Muscle of arm (tissue), 12 donors: ENCODE results near the gene CAPN8. TPM values are rescaled to one million over a fixed set of nuclear protein-coding genes. Genes with fewer than 3 reads are reported as not detected.

Source experiments
- DNase-seq: peaks from one replicate; pipeline ENCODE4 v3.0.0-alpha.2; 2013
- polyA plus RNA-seq, 12 donors: library from polyadenylated mRNA; unstranded; fragments of 120-200 nt; gene quantifications; one replicate each; pipeline ENCODE4 v1.2.1, GENCODE V29; 2013; ENCODE audit not compliant: insufficient read length in 12 of 12

The CAPN8 gene
- polyA plus RNA-seq, 12 donors, result 0.18 to 8.2 (median 0.41) TPM; not detected in 2

DNA sequence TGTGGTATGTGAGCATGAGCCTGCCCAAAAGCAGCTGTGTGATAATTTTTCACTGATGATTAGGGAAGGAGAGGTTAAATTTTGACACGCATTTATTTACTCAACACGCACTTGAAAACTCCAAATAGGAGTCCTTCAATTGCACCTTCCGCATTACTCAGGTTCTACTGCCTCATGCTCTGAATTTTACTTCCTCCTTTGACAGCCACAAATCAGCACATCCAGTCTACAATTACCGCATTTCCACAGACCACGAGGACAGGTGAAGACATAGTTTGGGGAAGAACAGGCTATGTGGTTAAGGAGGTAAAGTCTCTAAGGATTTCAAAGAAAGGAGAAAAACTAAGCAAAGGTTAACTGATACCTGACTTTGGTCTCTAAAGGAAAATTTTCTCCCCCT is 2.6 kb downstream of the CAPN8 start:
- no peak for DNase-seq

DNA sequence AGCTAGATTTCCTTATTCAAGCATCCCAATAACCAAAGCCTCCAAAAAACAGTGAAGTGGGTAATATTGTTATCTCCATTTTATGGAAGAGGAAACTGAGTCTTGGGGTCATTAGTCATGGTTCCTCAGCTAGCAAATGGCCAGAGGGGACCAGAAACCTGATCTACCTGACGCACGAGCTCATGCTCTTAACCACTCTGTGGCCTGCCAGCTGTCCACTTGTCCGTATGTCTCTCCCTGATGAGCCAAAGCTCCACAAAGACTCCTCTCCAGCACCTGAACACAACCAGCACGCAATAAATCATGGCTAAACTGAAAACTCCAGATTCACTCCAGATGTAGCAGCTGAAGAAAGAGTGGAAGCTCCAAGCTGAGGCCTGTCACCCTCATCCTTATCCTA is 5.8 kb downstream of the CAPN8 start:
- no peak for DNase-seq

DNA sequence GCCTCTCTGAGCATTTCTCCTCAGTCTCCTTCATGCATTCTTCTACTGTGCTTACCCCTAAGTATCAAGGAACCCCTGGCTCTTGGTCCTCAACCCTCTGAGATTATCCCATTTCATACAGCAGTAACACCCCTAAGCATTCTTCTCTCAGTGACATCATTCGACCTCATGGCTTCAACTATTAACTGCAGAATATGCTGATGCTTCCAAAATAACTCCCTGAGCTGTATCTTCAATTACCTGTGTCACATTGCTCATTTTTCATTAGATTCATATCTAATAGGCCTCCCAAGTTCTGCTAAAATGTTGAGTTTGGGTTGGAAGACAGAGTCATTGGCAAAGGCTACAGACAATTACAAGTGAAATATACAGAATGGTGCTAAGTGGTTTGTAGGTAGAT is 7.5 kb downstream of the CAPN8 start:
- DNase-seq, result no peak

DNA sequence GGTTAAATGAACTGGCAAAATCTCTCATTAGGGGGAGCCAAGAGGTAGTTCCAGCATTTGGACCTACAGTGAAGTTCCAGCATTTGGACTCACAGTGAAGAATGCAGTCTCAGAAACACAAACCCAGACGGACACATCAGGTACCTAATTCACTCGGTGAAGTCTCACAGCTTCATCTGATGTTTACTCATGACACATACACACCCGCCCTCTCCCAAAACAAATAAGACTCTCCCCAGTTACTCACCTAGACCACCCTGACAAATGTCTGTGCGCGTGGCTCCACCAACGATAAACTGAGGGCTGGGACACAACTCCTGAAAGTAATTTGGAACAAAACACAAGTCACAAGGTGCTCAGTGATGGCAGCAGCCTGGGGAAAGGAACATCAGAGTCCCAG is 11.4 kb downstream of the CAPN8 start:
- DNase-seq, result peak; percentile 11

DNA sequence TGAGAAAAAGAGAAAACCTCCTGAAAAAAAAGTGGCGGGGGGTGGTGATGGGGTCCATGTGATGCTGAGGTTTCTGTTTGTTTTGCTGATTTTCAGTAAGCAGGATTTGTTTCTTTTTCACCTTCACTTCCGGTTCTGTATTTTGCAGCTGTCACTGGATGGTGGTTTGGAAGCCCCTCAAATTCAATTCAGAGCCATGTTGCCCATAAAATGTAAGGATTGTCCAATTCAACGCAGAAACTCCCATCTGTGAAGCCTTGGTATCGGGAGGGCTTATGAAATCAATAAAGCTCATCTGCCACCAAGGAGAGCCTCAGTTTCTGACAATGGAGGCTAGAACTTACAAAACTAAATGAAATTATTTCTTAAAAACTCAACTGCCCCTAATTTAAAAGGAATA is 12.1 kb downstream of the CAPN8 start:
- DNase-seq, result no peak

DNA sequence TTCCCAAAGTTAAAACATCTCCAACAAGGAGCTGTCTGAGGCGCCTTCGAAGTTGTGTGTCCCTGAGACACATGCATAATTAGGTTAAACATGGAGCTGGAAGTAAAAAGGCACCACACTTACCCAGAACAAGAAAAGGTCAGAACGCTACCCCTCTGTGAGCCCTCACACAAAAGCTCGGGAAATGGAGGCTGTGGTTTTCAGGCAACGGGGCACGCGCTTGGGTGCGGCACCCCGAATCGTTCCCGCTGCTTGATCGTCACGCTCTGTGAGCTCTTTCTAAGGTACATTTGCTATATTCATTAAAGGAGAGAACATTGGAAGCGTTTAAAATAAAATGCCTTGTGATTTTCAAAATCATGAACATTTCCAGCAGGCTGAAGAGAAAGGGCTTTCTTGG is 12.5 kb downstream of the CAPN8 start:
- DNase-seq, result no peak

DNA sequence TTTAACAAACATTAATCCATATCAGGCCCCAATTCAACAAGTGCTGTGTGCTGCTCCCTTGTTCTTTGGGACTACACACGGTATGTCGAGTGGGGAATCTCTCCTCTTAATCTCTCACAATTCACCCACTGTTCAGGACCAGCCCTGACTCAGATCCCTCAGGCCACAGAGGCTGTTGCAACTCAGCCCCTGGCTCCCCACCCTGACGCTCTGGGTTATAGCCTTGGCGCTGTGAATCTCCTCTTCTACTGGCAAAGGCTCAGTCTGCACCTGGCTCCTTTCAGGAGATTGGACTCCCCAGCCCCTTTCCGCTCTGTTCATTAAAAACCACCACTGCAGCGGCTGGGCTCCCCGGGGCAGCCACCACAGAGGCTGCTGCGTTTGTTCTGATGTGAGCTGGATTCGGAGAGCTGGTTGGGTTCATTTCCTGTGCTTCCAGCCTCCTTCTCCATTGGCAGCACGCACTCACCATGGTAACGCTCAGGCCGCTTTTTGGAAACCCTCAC is 13.0 kb downstream of the CAPN8 start:
- peak; percentile 30 for DNase-seq

DNA sequence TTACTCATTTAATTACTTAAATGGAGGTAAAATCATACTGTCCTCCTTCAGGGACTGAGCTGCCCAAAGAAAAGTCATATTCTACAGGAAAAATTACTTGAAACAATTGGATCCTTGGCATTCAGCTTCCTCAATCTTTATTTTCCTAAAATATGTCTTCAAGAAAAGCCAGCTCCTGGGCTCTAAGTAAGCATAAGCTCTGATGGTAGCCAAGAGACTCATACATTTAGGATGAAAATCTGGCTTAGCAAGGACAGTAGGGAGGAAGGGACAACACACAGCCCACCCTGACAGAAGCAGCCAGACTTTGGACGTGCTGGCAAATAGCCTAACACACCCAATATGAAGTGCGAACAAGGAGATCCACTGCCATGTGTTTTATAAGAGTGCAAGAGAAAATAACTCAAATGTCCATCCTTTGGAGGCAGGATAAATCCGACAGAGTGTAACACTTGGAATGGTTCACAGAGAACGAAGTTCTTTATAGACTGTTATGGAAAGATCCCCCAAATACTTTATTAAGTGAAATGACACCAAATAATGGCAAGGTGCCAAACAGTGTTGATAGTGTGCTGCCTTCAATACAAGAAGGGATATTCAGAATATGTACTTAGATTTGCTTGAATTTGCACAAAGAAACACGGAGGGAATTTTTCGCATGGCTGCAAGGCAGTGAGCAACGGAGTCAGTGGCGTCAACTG is 14.1 kb downstream of the CAPN8 start:
- no peak for DNase-seq

DNA sequence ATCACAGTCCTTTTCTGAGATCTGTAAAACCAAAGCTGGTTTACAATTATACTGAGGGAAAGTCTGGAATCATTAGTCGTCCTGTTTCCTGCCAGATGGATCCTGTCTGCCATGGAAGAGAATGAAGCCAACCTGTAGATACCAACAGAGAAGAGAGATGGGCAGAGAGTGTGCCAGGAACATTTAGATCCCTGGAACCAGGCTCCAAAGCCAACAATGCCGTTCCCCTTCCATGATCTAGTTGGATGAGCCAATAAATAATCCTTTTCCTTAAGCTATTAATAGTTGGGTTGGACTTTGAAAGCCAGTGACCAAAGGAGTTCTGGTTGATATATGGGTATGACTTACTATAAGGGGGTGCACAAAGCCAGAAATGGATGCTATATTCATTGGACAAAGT is 15.0 kb downstream of the CAPN8 start:
- DNase-seq, result no peak

DNA sequence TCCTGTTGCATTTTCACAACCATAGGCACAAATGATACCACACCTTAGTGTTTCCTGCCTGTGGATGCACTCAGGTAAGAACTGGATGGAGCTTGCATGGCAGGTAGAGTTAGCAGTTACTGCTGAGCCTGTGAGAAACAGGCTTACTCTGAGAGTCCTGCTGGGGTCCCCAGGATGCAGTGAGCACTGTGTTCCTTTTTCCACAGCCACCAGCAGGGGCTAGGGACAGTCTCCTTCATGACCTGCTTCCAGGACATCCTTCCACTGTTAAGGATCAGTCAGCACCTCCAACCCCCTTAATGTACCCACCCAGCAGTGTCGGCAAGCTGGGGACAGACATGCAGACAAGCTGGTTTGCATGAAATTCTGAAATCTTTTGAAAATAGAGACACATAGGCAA is 16.3 kb downstream of the CAPN8 start:
- no peak for DNase-seq

DNA sequence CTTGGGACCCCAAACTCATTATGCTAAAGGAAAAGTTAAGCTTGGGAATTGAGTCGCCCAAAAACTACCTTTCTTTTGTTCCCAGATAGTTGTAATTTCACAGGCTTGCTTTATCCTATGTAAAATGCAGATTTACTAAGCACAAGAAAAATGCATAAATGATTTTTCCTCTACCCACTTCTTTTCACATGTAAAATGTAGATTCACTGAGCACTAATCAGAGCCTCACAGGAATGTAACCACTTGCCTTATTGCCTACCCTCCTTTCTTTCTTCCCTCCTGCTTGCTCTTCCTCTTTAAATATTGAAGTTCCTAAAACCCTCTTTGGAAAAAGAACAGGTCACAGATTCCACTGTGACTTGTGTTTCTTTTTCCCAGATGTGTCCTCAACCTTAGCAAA is 18.3 kb downstream of the CAPN8 start:
- no peak for DNase-seq

DNA sequence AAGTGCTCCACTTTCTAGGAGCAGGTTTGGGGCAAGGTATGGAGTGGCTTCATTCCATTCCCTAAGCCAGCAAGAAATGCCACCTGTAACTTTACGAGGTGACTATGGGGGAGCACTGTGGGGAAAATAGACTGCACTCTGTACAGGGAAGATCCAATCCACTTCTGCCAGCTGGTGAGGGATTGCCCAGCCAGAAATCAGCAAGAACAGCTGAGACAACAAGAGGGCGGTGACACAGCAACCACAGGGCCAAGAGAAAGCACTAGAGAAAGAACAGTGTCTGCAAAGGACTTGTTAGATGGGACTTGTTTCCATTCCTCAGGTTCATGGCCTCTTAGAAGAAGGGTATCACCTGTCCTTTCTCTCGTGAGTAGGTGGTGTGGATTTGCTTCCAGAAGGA is 19.6 kb downstream of the CAPN8 start:
- no peak for DNase-seq

DNA sequence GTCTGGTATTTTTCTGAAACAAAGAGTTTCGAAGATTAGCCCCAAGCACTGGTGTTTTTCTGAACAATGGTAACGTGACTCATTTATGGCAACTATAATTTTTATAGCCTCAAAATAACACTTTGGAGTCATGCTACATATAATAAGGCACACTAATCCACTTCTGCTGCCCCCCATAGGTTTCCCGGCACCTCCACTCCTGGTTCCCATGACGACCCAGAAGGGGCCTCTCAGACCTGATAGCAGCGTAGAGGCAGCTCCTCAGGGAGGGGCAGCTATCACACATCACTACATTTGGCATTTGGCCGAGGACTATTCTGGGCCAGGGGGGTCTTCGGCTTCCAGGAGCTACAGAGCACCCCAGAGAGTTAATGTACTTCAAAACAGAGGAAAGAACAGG is 23.3 kb downstream of the CAPN8 start:
- no peak for DNase-seq

DNA sequence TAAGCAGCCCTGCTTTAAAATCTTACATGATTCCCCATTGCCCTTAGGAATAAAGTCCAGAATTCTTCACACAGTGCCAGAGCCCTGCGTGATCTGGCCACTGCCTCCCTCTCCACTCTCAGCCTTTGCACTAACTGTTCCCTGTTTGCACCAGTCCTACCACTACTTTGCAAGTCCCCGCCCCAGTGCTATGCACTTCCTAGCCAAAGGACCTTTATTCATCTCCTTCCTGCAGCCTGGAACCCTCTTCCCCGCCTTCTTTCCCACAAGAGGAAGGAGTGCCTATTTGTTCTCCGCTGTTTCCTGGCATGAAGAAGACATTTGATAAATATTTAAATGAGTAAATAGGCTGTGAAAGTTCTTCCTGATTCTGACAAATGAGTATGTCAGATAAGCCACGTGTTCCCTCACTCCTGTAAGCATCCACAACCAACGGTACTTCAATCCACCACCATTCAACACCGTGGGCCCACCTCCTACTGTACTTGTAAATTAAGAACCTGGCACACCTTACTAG is 23.9 kb downstream of the CAPN8 start:
- DNase-seq, result no peak

DNA sequence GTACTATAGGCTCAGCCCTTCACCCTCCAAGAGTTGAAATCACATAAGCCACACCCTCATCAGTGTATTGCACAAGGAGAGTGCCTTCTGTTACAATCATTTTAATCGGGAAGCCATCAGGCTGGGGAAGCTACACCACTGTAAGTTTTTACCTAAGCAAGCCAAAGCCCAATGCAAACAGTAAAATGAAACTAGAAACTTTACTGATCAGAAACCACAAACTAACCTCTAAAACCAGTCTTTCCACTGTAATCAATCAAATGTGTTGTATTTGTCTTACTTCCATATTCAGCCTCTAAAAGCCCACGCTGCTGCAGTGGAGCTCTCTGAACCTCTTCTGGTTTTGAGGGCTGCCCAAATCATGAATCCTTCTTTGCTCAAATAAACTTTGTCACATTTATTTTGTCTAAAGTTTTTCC is 26.2 kb downstream of the CAPN8 start:
- DNase-seq, result no peak

DNA sequence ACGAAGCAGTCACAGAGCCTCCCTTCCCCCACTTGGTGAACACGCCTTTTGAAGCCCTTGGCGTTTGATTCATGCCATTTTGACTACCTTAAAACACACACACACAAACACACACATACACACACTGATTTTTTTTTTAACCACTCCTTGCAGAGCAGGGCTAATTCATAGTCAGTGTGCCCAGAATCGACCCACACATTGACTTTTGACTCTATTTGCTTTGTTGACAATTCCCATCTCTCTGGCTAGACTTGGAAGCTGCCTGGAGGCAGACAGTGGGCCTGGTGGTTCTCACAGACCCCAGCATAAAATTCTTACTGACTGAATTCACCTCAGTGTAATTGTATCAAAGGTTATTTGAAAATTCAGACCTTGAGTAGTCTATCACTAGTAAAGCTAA is 30.3 kb downstream of the CAPN8 start:
- DNase-seq, result no peak

DNA sequence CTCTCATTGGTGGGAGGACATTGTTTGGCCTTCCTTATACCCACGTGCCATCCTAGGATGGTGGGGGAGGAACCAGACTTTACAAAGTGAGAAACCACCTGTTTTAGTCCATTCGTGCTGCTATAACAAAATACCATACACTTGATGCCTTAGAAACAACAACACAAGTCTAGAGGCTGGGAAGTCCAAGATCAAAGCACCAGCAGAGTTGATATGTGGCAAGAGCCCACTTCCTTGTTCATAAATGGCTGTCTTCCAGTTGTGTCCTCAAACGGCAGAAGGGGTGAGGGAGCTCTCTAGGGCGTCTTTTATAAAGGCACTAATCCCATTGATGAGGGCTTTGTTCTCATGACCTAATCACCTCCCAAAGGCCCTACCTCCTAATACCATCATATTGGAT is 31.1 kb downstream of the CAPN8 start:
- DNase-seq, result no peak

DNA sequence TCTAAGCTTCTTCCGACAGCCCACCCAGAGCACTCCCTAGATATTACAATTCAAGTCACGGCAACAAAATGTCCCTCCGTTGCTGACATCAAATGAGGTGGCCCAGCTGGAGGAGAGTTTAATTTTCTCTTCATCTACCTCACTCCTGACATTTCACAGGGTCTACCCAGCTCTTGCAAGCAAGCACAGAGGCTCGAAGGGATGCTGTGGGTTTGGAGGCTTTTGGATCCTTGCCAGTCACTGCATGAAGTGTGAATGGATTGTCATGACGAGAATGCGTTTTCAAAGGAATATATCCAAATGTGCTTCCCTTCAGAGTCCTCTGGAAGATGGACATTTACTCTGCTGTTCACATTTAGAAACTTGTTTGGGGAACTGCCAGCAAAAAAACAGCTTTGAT is 33.5 kb downstream of the CAPN8 start:
- DNase-seq, result no peak

DNA sequence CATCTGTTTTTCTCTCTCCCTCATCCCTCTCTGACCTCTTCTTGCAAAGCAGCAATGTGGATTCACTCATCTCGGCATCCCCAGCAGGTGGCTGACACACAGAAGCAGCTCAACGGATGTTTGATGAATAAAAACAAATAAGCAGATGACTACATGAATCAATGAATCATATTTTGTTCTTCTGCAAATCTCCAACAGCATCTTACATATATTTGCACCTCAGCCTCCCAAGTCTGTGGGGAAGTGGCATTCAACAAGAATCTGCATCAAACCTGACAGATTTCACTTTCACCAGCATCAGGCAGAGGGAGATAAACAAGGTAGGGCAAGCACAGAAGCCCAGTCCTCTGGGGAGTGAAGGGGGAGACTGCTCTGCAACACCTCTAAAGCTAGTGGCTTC is 34.0 kb downstream of the CAPN8 start:
- DNase-seq, result no peak

DNA sequence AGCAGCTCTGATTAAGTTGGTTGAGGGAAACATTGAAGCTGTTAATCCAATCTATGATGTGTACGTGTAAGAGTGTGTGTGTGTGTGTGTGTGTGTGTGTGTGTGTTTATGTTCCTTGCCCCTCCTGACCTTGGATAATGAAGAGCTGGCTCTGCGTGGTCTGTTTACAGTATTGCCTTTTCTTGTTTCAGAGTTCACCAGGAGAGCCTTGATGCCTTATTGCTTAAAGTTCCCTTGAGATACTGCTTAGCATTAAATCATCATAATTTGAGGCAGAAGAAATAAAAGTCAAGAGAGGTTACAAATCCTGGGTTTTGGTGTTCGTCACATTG is 36.4 kb downstream of the CAPN8 start:
- DNase-seq, result no peak

DNA sequence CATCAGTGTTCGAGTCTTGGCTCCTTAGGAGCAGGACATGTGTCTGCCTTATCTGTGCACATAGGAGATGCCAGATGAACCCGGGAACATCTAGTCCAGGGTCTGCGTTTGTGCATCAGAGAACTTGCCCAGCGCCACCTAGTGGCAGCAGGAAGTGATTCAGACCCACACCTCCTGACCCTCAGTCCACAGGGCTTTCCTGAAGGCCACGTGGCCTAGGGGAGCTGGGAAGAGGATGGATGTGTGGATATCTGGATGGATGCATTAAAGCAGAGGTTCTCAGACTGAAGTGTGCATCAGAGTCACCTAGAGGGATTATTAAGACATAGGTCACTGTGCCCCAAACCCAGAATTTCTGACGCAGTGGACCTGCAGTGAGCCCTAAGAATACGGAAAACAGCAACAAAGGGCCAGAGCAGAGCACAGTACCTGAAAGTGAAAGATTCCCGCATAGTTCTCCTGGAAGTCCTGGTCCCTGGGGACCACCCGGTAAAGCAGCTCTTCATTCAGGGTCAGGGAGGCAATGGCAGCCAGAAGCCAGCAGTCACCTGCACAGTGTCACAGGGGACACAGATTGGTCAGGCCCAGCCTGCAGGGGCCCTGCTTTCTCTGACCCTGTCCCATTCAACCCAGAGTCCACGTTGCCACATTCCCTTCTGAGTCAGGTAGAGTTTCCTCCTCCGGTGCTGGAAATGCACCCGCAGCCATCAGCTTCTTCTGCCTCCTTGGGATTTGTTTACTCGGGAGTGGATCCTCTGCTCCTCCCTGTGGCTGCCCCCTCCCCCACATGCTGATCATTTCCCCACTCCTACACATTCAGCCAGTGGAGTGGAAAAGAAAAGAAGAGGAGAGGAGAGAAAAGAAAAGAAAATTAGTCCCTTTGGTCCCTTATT is 37.0 kb downstream of the CAPN8 start:
- DNase-seq, result no peak

DNA sequence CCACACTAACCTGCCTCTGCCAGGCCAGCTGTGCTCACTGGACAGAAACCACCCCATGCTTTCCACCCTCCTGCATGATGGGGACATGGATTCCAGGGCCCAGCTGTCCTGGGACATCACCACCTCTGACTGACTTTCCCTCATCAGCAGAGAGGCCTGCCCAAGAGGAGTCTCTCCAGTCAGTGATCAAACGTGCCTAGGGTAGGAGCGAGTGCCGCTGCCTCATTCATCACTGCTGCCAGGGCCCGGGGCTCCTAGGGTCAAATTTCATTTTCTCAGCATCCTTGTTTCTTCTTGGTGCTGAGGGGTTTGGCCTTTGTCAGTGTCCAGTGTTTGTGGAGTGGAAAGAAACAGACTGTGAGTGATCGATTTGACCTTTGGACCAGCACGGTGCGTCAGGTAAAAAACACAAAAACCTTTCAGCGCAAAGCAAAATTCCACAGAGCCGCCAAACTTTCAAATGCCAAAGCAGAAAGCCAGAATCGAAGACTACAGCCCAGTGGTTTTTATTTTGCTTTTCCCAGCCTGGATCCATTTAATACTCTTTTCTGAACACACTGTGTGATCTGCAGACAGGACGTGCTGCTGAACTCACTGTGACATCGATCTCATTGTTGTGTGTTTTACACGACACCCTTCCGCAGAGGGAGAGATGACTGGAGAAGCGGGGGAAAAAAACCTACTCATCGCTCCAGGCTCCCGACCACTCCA is 43.2 kb downstream of the CAPN8 start:
- no peak for DNase-seq
